HEK293 (cell line): ENCODE measurements around the gene EMP3.

ENCODE experiments used
- AEBP2 ChIP-seq: fragments of 450-650 bp; formaldehyde crosslinking; IDR thresholded peaks from 2 replicates; pipeline ENCODE4 v1.5.1; 2016; ENCODE audit warnings: missing biosample characterization, missing genetic modification characterization, borderline replicate concordance
- ATF2 ChIP-seq: fragments of 450-650 bp; formaldehyde crosslinking; IDR thresholded peaks from 2 replicates; pipeline ENCODE4 v1.5.1; 2016; ENCODE audit warnings: missing biosample characterization, missing genetic modification characterization, low read depth
- BCL11A ChIP-seq: fragments of 450-650 bp; formaldehyde crosslinking; IDR thresholded peaks from 2 replicates; pipeline ENCODE4 v1.5.1; 2016; ENCODE audit warnings: low read depth, missing biosample characterization, missing genetic modification characterization
- EGR2 ChIP-seq: fragments of 450-650 bp; formaldehyde crosslinking; IDR thresholded peaks from 2 replicates; pipeline ENCODE4 v1.5.1; 2016; ENCODE audit warnings: low read depth, missing biosample characterization, missing genetic modification characterization
- GFI1B ChIP-seq: fragments of 450-650 bp; formaldehyde crosslinking; IDR thresholded peaks from 2 replicates; pipeline ENCODE4 v1.5.1; 2016; ENCODE audit warnings: missing biosample characterization, missing genetic modification characterization
- KLF16 ChIP-seq: fragments of 450-650 bp; formaldehyde crosslinking; IDR thresholded peaks from 2 replicates; pipeline ENCODE4 v1.5.1; 2017; ENCODE audit warnings: missing biosample characterization, missing genetic modification characterization
- KLF9 ChIP-seq: fragments of 450-650 bp; formaldehyde crosslinking; IDR thresholded peaks from 2 replicates; pipeline ENCODE4 v1.5.1; 2016; ENCODE audit warnings: missing biosample characterization, missing genetic modification characterization, low read depth
- MYNN ChIP-seq: fragments of 450-650 bp; formaldehyde crosslinking; IDR thresholded peaks from 2 replicates; pipeline ENCODE4 v1.5.1; 2016; ENCODE audit warnings: missing biosample characterization, missing genetic modification characterization, borderline replicate concordance
- OVOL3 ChIP-seq: fragments of 450-650 bp; formaldehyde crosslinking; IDR thresholded peaks from 2 replicates; pipeline ENCODE4 v1.5.1; 2016; ENCODE audit warnings: missing biosample characterization, missing genetic modification characterization
- PRDM6 ChIP-seq: fragments of 450-650 bp; formaldehyde crosslinking; IDR thresholded peaks from 2 replicates; pipeline ENCODE4 v1.5.1; 2017; ENCODE audit warnings: missing biosample characterization, missing genetic modification characterization
- SETDB1 ChIP-seq: IDR thresholded peaks from one replicate; pipeline ENCODE4 v1.6.1; 2017; ENCODE audit warnings: mild to moderate bottlenecking, low read length, moderate library complexity, mixed read lengths; ENCODE audit not compliant: insufficient read length
- SP3 ChIP-seq: fragments of 450-650 bp; formaldehyde crosslinking; IDR thresholded peaks from 2 replicates; pipeline ENCODE4 v1.5.1; 2016; ENCODE audit warnings: missing biosample characterization, missing genetic modification characterization
- TCF7L2 ChIP-seq: IDR thresholded peaks from 2 replicates; pipeline ENCODE4 v1.6.1; 2011; ENCODE audit warnings: low read depth, mild to moderate bottlenecking, inconsistent platforms, low read length, moderate library complexity, borderline replicate concordance
- ZBTB17 ChIP-seq: fragments of 450-650 bp; formaldehyde crosslinking; IDR thresholded peaks from 2 replicates; pipeline ENCODE4 v1.5.1; 2016; ENCODE audit warnings: missing biosample characterization, missing genetic modification characterization
- ZBTB20 ChIP-seq: fragments of 450-650 bp; formaldehyde crosslinking; IDR thresholded peaks from 2 replicates; pipeline ENCODE4 v1.5.1; 2016; ENCODE audit warnings: missing biosample characterization, missing genetic modification characterization
- ZBTB44 ChIP-seq: fragments of 450-650 bp; IDR thresholded peaks from 2 replicates; pipeline ENCODE4 v1.5.1; 2018; ENCODE audit warnings: missing biosample characterization, mild to moderate bottlenecking, missing genetic modification characterization
- ZBTB8A ChIP-seq: fragments of 450-650 bp; formaldehyde crosslinking; IDR thresholded peaks from 2 replicates; pipeline ENCODE4 v1.5.1; 2016; ENCODE audit warnings: missing biosample characterization, missing genetic modification characterization
- ZFHX2 ChIP-seq: fragments of 450-650 bp; formaldehyde crosslinking; conservative IDR thresholded peaks from 2 replicates; pipeline ENCODE4 v1.5.1; 2016; ENCODE audit warnings: missing biosample characterization, missing genetic modification characterization
- ZNF112 ChIP-seq: fragments of 450-650 bp; formaldehyde crosslinking; IDR thresholded peaks from 2 replicates; pipeline ENCODE4 v1.5.0; 2017; ENCODE audit warnings: missing biosample characterization, missing genetic modification characterization
- ZNF221 ChIP-seq: fragments of 450-650 bp; formaldehyde crosslinking; IDR thresholded peaks from 2 replicates; pipeline ENCODE4 v1.5.1; 2017; ENCODE audit warnings: missing biosample characterization, missing genetic modification characterization, borderline replicate concordance
- ZNF23 ChIP-seq: fragments of 450-650 bp; formaldehyde crosslinking; IDR thresholded peaks from 2 replicates; pipeline ENCODE4 v1.5.1; 2016; ENCODE audit warnings: missing biosample characterization, missing genetic modification characterization, borderline replicate concordance
- ZNF311 ChIP-seq: fragments of 450-650 bp; formaldehyde crosslinking; IDR thresholded peaks from 2 replicates; pipeline ENCODE4 v1.5.1; 2017; ENCODE audit warnings: missing biosample characterization, missing genetic modification characterization, borderline replicate concordance
- ZNF324 ChIP-seq: fragments of 450-650 bp; formaldehyde crosslinking; IDR thresholded peaks from 2 replicates; pipeline ENCODE4 v1.5.1; 2016; ENCODE audit warnings: missing biosample characterization, missing genetic modification characterization
- ZNF335 ChIP-seq: fragments of 450-650 bp; formaldehyde crosslinking; conservative IDR thresholded peaks from 2 replicates; pipeline ENCODE4 v1.5.1; 2016; ENCODE audit warnings: missing biosample characterization, missing genetic modification characterization
- ZNF398 ChIP-seq: fragments of 450-650 bp; formaldehyde crosslinking; IDR thresholded peaks from 2 replicates; pipeline ENCODE4 v1.5.1; 2017; ENCODE audit warnings: missing biosample characterization, missing genetic modification characterization
- ZNF426 ChIP-seq: fragments of 450-650 bp; formaldehyde crosslinking; IDR thresholded peaks from 2 replicates; pipeline ENCODE4 v1.5.1; 2017; ENCODE audit warnings: missing biosample characterization, missing genetic modification characterization, mild to moderate bottlenecking, inconsistent platforms, moderate library complexity
- ZNF501 ChIP-seq: fragments of 450-650 bp; formaldehyde crosslinking; IDR thresholded peaks from 2 replicates; pipeline ENCODE4 v1.5.1; 2016; ENCODE audit warnings: missing biosample characterization, missing genetic modification characterization
- ZNF670 ChIP-seq: fragments of 450-650 bp; formaldehyde crosslinking; IDR thresholded peaks from 2 replicates; pipeline ENCODE4 v1.5.1; 2016; ENCODE audit warnings: missing biosample characterization, missing genetic modification characterization, low read depth
- ZNF76 ChIP-seq: fragments of 450-650 bp; formaldehyde crosslinking; IDR thresholded peaks from 2 replicates; pipeline ENCODE4; 2016; ENCODE audit warnings: low read depth, missing biosample characterization, missing genetic modification characterization, borderline replicate concordance
- ZNF777 ChIP-seq: fragments of 450-650 bp; formaldehyde crosslinking; IDR thresholded peaks from 2 replicates; pipeline ENCODE4 v1.5.1; 2017; ENCODE audit warnings: missing biosample characterization, missing genetic modification characterization, borderline replicate concordance
- ZNF830 ChIP-seq: fragments of 450-650 bp; IDR thresholded peaks from 2 replicates; pipeline ENCODE4 v1.5.0; 2018; ENCODE audit warnings: missing biosample characterization, missing genetic modification characterization, low read depth, mild to moderate bottlenecking, moderate library complexity
- ZNF837 ChIP-seq: fragments of 450-650 bp; formaldehyde crosslinking; IDR thresholded peaks from 2 replicates; pipeline ENCODE4 v1.5.1; 2016; ENCODE audit warnings: missing biosample characterization, missing genetic modification characterization

EMP3 gene

GRCh38 chr19:48333467-48334384 is 8.4 kb downstream of the EMP3 start (continued):
- TF ChIP-seq ATF2 (no peak), AEBP2 (tag by site-specific recombination) (no peak), ZNF335 (tag by site-specific recombination) (peak; percentile 97), OVOL3 (tag by site-specific recombination) (no peak), SP3 (tag by site-specific recombination) (peak; percentile 53; the same call in 1 of the 2 replicates), KLF16 (peak; percentile 78), MYNN (tag by site-specific recombination) (no peak), ZNF324 (tag by site-specific recombination) (no peak), PRDM6 (tag by site-specific recombination) (no peak), ZBTB8A (tag by site-specific recombination) (peak; percentile 74), ZBTB44 (tag by site-specific recombination) (0 out of 2 replicates have a peak, but pooled peaks have one; percentile 29), ZNF777 (tag by site-specific recombination) (peak; percentile 75; the same call in 1 of the 2 replicates), GFI1B (tag by site-specific recombination) (no peak), TCF7L2 (no peak), ZNF23 (no peak), ZNF76 (no peak), EGR2 (peak; percentile 92), SETDB1 (no peak), ZNF426 (no peak), ZNF837 (no peak), ZNF830 (no peak), ZNF311 (tag by site-specific recombination) (no peak), ZNF670 (tag by site-specific recombination) (no peak), ZNF398 (tag by site-specific recombination) (no peak), ZNF501 (tag by site-specific recombination) (0 out of 2 replicates have a peak, but pooled peaks have one; percentile 0), ZFHX2 (tag by site-specific recombination) (peak; percentile 98), ZNF221 (tag by site-specific recombination) (no peak), ZNF112 (tag by site-specific recombination) (no peak), BCL11A (tag by site-specific recombination) (0 out of 2 replicates have a peak, but pooled peaks have one; percentile 9), ZBTB17 (tag by site-specific recombination) (no peak; the same call in 1 of the 2 replicates), KLF9 (tag by site-specific recombination) (peak; percentile 96), ZBTB20 (tag by site-specific recombination) (peak; percentile 8; the same call in 1 of the 2 replicates)
